Fibroblast of the aortic adventitia (primary cell): ENCODE data around the gene PSMA1. TPM values are rescaled to one million over a fixed set of nuclear protein-coding genes. Genes with fewer than 3 reads are reported as not detected.
"Not testable (repeated sequence)": the region's sequence is repeated elsewhere in the genome, so short reads cannot be mapped to it uniquely, and the experiment has no call there.

Source experiments
- DNase-seq: peaks from one replicate; pipeline ENCODE4 v3.0.0-alpha.2; 2010; ENCODE audit warnings: low read depth
- H3K4me3 ChIP-seq: 2 replicates; pipeline ENCODE4 v1.5.1; 2011; ENCODE audit warnings: low read depth, mild to moderate bottlenecking, control low read depth, low read length, moderate library complexity
- CTCF ChIP-seq: IDR thresholded peaks from 2 replicates; pipeline ENCODE4 v1.5.1; 2011; ENCODE audit warnings: mild to moderate bottlenecking, low read length, control low read depth, inconsistent platforms; ENCODE audit not compliant: insufficient read depth
- total RNA-seq: library from RNA; depleted of rRNA; stranded (reverse); fragments of >200 nt; gene quantifications from 2 replicates; pipeline ENCODE4 v1.2.3, GENCODE V29; 2012; ENCODE audit warnings: low replicate concordance

The PSMA1 gene
- total RNA-seq, 1 donor, result 125 TPM

GRCh38 chr11:14542324-14542723 is 22.1 kb upstream of the PSMA1 start:
- no peak overlapping the region for H3K4me3 ChIP-seq
- DNase-seq, result no peak

GRCh38 chr11:14541192-14541947 is 21.2 kb upstream of the PSMA1 start:
- no peak for TF ChIP-seq CTCF
- H3K4me3 ChIP-seq, result no peak overlapping the region
- peak; percentile 33 for DNase-seq

More at GRCh38 chr11:14542324-14542723, 22.1 kb upstream of the PSMA1 start:
- no peak for TF ChIP-seq CTCF

GRCh38 chr11:14539982-14540421 is 19.8 kb upstream of the PSMA1 start:
- no peak for DNase-seq
- no peak for TF ChIP-seq CTCF
- H3K4me3 ChIP-seq, result no peak overlapping the region

- no peak overlapping the region for H3K4me3 ChIP-seq
- TF ChIP-seq CTCF, result no peak
Observed at GRCh38 chr11:14538926-14539554, 18.9 kb upstream of the PSMA1 start.

GRCh38 chr11:14538271-14538925 is 18.2 kb upstream of the PSMA1 start:
- H3K4me3 ChIP-seq, result no peak overlapping the region
- DNase-seq, result no peak
- TF ChIP-seq CTCF, result no peak

More at GRCh38 chr11:14538926-14539554, 18.9 kb upstream of the PSMA1 start:
- no peak for DNase-seq

- peak; percentile 55 for DNase-seq
Observed at GRCh38 chr11:14537134-14537599, 17.0 kb upstream of the PSMA1 start.

GRCh38 chr11:14535166-14535565 is 15.0 kb upstream of the PSMA1 start:
- not testable (repeated sequence) for DNase-seq

More at GRCh38 chr11:14537134-14537599, 17.0 kb upstream of the PSMA1 start:
- no peak overlapping the region for H3K4me3 ChIP-seq
- peak; percentile 81 for TF ChIP-seq CTCF

More at GRCh38 chr11:14535166-14535565, 15.0 kb upstream of the PSMA1 start:
- H3K4me3 ChIP-seq, result not testable (repeated sequence)
